ENCODE data around the gene FAM153A. TPM values are rescaled to one million over a fixed set of nuclear protein-coding genes. Genes with fewer than 3 reads are reported as not detected.
"Not testable (repeated sequence)": the region's sequence is repeated elsewhere in the genome, so short reads cannot be mapped to it uniquely, and the experiment has no call there.

The FAM153A gene
- not detected for polyA plus RNA-seq

DNA sequence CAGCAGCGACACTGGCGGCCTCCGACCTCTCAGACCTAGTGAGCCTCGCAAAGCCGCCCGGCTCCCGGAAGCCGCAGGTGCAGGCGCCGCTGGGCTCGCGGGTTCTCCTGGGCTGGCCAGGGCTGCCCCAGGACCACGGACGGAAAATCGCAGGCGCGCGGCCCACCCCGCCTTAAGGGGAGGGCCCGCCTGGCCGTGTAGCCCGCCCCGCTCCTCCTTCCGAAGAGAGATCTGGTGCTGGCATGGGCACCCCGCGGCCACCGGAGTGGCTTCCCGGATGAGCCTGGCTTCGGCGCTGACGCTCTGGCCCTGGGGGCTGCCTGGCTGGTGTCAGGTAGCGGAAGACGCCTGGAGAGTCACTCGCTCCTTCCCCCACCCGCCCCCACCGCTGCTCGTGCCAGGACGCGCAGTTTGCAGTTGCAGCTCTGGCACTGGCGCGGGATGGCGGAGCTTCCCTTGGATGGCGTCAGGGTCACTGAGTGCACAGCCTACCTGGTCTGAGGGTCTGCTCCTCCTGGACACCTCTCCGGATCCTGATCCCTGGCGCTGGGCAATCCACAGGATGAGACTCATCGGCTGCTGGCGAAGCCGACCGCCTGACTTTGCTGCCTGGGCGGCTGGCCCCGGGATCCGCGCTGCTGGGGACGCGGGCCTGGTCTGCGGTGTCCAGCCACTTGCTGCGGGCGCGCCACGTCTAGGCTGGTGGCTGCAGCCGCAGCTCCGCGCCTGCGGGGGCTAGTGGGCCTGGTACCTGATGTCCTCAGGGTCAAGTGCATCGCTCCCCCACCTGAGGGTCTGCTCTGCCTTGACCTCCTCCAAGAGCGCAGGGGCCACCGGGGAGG is at the start of gene FAM153A:
Gene FAM153A (minus strand): TSS at position 108 of the 842 bp plus-strand sequence.
- H3K27ac Mint-ChIP-seq, H3K4me1 Mint-ChIP-seq, H3K27me3 Mint-ChIP-seq, H3K9me3 Mint-ChIP-seq, H3K36me3 Mint-ChIP-seq, H3K4me3 Mint-ChIP-seq: not testable (repeated sequence)

DNA sequence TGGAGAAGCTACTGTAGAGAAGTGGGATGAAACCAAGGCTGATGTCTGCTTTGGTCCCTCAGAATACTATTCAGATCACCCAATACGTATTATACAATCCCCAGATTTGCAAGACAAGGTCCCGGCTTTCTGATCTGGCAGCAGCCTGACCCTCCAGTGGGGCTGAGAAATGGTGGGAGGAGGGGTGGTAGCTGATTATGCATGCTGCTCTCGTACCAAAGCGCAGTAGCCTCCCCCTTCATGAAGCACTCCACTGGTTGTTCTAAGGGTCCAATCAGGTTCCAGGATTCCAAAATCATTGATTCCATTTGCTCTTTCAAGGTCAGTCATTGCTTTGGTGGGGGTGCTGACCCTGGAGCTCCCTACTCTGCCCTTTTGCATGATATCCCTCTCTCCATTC is 49.6 kb upstream of the FAM153A start:
- not testable (repeated sequence) for H3K4me3 Mint-ChIP-seq, H3K36me3 Mint-ChIP-seq, H3K27me3 Mint-ChIP-seq, H3K4me1 Mint-ChIP-seq, H3K9me3 Mint-ChIP-seq
- H3K27ac Mint-ChIP-seq: peak overlapping the region in 1 of 3 donors; percentile 7

DNA sequence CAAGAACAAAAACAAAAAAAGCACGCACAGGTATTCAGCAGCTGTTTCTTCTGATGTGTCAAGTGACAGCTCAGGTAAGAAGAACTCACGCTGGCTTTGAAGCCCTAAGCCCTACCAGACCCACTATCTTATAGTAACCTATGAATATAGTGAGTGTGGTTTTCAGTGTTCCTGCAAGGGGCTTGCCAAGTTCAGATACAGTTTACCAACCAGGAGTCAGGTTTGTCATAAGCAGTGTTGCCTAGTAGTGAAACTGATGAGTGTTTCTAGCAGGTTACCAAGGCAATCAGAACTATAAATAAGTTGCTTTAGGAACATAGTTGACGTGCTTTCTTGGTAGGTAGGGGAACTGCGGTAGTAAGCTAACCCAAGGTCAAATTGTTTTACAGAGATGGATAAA is 43.4 kb upstream of the FAM153A start:
- not testable (repeated sequence) for H3K27me3 Mint-ChIP-seq, H3K4me3 Mint-ChIP-seq, H3K27ac Mint-ChIP-seq, H3K4me1 Mint-ChIP-seq, H3K36me3 Mint-ChIP-seq, H3K9me3 Mint-ChIP-seq

DNA sequence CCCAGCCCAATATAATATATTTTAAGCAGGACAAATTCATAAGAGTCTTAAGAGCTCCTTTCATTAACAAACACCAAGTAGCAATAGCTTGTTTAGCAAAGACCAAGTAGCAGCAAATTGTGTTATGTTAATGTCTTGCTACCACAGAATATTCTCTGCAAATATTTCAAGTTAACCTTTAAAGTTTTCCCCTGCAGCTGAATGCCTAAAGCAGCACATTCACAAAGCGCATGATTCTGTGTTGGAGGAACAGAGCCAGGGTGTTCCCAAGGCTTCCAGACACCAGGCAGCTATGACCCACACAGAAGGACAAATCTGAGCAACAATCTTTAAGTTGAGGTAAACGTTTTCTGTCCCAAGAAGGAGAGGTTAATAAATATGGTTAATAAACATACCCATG is 42.1 kb upstream of the FAM153A start:
- H3K4me3 Mint-ChIP-seq, H3K36me3 Mint-ChIP-seq, H3K9me3 Mint-ChIP-seq, H3K27me3 Mint-ChIP-seq, H3K27ac Mint-ChIP-seq, H3K4me1 Mint-ChIP-seq: not testable (repeated sequence)

DNA sequence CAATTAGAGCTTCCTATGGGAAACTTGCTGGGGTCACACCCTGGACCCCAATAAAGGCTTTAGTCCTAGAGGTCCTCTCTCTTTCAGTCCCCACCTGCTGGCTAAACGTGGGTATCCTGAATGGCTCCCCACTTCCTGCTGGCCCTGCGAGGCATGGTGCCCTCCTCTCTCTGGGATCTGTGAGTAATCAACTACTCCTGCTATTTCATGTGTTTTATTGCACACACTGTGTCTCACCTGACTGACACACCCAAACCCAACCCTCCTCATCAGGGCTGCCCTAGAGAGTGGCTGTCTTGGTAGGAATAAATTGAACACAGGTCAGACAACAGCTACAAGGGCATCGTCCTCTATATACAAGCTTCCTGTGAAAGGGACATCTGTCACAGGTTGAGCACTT is 39.8 kb upstream of the FAM153A start:
- H3K4me3 Mint-ChIP-seq: not testable (repeated sequence)

DNA sequence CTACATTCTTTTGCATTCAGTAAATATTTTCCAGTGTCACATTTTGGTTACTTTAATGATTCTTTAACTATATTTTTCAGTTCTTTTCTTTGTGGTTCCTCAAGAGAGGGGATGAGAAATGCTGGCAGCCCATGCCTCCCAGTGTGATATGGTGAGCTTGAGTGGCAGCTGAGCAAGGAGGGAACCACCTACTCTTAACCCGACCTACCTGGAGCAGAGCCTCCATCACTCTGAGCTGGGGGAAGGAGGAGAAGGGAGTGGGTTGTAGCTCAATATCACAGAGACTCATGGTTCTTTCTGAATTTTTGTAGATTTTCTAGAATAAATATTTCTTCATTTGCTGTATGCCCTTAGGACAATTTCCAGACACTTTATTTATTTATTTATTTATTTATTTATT is 37.0 kb upstream of the FAM153A start:
- not testable (repeated sequence) for H3K9me3 Mint-ChIP-seq, H3K4me1 Mint-ChIP-seq, H3K27ac Mint-ChIP-seq, H3K4me3 Mint-ChIP-seq, H3K36me3 Mint-ChIP-seq, H3K27me3 Mint-ChIP-seq

More for the DNA sequence above, 39.8 kb upstream of the FAM153A start:
- not testable (repeated sequence) for H3K27me3 Mint-ChIP-seq, H3K9me3 Mint-ChIP-seq, H3K27ac Mint-ChIP-seq, H3K4me1 Mint-ChIP-seq, H3K36me3 Mint-ChIP-seq

DNA sequence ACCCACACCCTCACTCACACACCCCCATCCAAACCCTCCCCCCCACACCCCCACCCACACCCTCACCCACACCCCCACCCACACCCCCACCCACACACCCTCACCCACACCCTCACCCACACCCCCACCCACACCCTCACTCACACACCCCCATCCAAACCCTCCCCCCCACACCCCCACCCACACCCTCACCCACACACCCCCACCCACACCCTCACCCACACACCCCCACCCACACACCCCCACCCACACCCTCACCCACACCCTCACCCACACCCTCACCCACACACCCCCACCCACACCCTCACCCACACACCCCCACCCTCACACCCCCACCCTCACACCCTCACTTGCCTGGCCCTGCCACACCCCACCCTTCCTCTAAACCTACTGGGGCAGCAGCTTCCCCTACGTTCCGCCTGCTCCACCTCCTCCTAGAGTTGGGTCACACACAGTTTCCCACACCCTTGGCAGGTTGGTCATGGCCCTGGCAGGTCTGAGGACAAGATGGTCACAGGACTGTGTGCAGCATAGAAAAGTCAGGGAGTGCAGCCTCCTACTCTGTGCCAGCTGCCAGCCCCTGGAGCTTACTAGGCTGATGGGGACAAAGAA is 30.2 kb upstream of the FAM153A start:
- H3K4me1 Mint-ChIP-seq, H3K27me3 Mint-ChIP-seq, H3K9me3 Mint-ChIP-seq, H3K36me3 Mint-ChIP-seq, H3K27ac Mint-ChIP-seq, H3K4me3 Mint-ChIP-seq: not testable (repeated sequence)

DNA sequence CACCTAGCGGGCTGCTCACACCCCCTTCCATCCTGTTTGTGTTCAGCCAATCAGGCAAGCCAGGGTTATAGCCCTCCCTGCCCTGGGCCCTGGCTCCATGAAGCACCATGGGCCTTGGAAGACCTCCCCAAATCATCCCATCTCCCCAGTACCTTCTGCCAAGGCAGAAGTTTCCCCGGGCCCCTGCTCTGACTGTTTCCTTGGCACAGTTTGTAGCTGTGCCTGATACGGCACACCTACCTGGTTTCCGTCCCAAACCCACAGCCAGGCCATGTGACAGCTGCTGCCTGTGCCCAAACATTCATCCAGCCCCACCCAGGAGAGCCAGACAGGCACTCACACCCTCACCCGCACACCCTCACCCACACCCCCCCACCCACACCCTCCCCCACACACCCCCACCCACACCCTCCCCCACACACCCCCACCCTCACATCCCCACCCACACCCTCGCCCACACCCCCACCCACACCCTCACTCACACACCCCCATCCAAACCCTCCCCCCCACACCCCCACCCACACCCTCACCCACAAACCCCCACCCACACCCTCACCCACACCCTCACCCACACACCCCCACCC is 29.6 kb upstream of the FAM153A start:
- not testable (repeated sequence) for H3K36me3 Mint-ChIP-seq, H3K4me3 Mint-ChIP-seq, H3K27ac Mint-ChIP-seq

DNA sequence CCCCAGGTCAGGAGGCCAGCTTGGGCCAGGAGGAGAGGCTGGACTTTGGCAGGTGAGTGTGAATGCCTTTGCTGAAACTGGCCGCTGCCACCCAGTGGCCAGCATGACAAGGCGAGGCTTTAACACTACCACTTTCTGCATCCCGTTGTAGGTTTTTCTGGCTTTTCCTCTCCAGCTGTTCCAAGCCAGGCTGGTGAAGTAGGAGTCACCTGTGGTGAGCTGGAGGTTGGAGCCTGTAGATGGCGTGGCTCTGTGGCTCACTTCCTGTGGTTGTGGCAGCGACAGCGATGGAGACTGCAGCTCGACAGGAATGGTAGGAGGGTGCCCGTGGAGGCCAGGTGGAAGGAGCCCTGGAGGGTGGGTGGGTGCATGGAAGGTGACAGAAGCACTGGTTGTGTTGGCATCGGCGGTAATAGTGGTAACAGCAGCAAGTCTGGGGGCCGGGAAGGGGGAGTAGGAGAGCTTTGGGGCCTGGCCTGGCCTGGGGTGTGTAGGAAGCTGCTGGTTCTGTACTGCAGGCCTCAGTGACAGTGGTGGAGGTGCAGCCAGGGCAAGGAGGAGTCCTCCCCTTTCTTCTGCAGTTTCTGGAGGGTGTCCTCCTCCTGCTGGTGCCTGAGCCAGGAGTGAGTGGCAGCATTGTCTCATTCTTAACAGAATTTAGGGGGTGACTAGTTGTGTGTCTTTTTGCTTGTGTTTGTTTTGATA is 26.7 kb upstream of the FAM153A start:
- not testable (repeated sequence) for H3K4me1 Mint-ChIP-seq, H3K27ac Mint-ChIP-seq, H3K9me3 Mint-ChIP-seq, H3K27me3 Mint-ChIP-seq, H3K4me3 Mint-ChIP-seq, H3K36me3 Mint-ChIP-seq

More for the DNA sequence above, 29.6 kb upstream of the FAM153A start:
- not testable (repeated sequence) for H3K4me1 Mint-ChIP-seq, H3K9me3 Mint-ChIP-seq, H3K27me3 Mint-ChIP-seq

DNA sequence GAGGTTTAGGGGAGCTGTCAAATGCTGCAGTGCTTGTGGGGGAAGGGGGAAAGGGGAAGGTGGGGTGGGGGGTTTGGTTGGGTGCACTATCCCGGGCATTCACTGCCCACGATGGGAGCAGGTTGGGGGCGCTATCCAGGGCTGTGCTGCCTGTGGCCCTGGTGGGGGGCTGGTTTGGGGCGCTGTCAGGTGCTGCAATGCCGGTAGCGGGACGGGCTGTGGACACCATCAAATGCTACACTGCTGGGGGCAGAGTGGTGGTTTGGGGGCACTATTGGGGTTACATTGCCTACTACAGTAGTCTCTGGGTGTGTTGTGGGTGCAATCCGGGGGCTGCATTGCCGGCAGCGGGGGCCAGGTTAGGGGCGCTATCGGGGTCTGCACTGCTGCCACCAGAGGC is 25.7 kb upstream of the FAM153A start:
- not testable (repeated sequence) for H3K4me1 Mint-ChIP-seq, H3K4me3 Mint-ChIP-seq, H3K36me3 Mint-ChIP-seq, H3K27me3 Mint-ChIP-seq, H3K27ac Mint-ChIP-seq, H3K9me3 Mint-ChIP-seq

DNA sequence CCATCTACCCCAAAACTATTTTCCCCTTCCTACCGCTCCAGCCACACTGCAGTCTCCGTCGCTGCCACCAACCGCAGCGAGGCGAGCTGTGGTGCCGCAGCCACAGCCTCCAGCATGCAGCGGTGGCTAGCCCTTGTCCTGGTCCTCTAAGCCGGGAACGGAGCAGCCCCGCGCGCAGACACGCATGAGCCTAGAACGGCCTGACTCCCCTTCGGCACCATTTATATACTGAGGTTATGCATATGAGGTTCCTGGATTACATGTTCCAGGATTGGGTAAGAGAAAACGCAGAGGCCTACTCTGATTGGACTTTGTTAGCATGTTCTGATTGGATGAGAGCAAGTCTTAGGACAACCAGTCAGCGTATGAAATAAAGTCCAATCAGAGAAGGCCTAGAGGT is 24.6 kb upstream of the FAM153A start:
- H3K4me1 Mint-ChIP-seq, H3K36me3 Mint-ChIP-seq, H3K9me3 Mint-ChIP-seq, H3K27ac Mint-ChIP-seq, H3K27me3 Mint-ChIP-seq, H3K4me3 Mint-ChIP-seq: not testable (repeated sequence)

DNA sequence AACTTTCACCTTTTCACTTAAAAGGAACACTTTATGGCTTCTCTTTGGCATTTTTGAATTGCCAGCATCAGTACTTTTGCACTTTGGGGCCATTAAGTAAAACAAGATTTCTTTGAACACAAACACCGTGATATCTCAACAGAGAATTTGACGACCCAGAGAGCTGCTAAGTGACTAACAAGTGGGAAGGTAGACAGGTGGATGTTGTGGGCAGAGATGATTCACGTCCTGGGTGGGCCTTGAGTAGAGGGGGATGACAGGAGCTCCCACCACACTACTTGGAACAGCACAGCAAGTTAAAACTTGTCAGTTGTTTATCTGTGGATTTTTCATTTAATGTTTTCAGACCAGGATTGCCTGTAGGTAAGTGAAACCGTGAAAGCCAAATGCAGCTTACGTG is 18.7 kb upstream of the FAM153A start:
- H3K36me3 Mint-ChIP-seq, H3K27ac Mint-ChIP-seq, H3K9me3 Mint-ChIP-seq, H3K4me3 Mint-ChIP-seq, H3K4me1 Mint-ChIP-seq, H3K27me3 Mint-ChIP-seq: not testable (repeated sequence)

DNA sequence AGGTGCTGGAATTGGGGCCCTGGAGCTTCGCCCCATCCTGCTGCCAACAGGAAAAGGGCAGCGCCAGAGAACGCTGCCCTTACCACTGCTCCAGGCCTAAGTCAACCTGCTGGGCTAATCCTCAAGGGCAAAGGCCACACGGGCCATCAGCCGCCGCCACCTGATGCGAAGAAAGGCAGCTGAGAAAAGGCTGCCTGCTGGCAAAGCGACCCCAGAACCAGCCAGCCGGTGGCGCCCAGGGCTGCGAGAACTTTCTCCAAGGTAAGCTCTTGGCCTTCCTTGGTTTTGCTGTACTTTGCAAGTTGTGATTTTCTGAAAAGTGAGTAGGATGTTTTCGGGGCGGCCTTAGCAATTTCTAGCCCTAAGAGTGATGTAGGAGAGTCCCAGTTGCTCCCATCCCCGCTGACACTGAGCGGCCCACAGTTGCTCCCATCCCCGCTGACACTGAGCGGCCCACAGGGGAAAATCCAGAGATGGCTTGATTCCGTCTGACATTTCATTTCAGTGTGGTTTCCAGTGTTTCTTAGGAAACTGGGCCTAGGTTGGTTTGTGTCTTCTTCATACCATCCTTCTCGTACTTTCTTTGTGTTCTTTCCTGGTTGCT is 15.6 kb upstream of the FAM153A start:
- H3K27ac Mint-ChIP-seq, H3K4me1 Mint-ChIP-seq: not testable (repeated sequence)

DNA sequence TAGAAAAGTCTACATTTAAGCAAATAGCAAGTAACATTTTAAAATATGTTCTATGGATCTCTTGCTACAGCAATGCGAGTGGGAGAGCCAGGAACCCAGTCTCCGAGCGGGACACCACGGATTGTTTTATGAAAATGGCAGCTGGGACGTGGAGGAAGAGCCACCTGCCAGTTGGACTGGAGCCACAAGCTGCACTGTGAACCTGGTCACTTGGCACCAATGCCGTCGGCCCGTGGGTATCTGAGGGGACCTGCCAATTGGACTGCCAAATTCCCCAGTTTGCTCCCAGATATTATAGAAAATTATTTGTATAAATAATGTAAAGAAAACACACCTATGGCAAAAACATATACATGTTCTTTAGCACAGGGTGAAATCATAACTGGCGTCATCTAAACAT is 10.6 kb upstream of the FAM153A start:
- not testable (repeated sequence) for H3K27ac Mint-ChIP-seq, H3K9me3 Mint-ChIP-seq, H3K4me1 Mint-ChIP-seq, H3K27me3 Mint-ChIP-seq, H3K36me3 Mint-ChIP-seq, H3K4me3 Mint-ChIP-seq

More for the DNA sequence above, 15.6 kb upstream of the FAM153A start:
- not testable (repeated sequence) for H3K4me3 Mint-ChIP-seq, H3K9me3 Mint-ChIP-seq, H3K36me3 Mint-ChIP-seq, H3K27me3 Mint-ChIP-seq

DNA sequence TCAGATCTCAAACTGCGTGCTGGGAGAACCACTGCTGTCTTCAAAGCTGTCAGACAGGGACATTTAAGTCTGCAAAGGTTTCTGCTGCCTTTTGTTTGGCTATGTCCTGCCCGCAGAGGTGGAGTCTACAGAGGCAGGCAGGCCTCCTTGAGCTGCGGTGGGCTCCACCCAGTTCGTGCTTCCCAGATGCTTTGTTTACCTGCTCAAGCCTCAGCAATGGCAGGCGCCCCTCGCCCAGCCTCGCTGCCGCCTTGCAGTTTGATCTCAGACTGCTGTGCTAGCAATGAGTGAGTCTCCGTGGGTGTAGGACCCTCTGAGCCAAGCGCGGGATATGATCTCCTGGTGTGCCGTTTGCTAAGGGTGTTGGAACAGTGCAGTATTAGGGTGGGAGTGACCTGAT is 8.9 kb upstream of the FAM153A start:
- not testable (repeated sequence) for H3K4me3 Mint-ChIP-seq, H3K27ac Mint-ChIP-seq, H3K36me3 Mint-ChIP-seq, H3K27me3 Mint-ChIP-seq, H3K9me3 Mint-ChIP-seq, H3K4me1 Mint-ChIP-seq
